Measurements from ENCODE around the gene ZMAT5.
A peak's percentile ranks its signal among the peaks of the same experiment; 100 is the strongest.

ZMAT5 gene

GRCh38 chr22:29690476-29690875, 76.3 kb downstream of the ZMAT5 start:
- H3K4me3 ChIP-seq (ENCODE audit: low read length), result no peak overlapping the region
- peak; percentile 56 for DNase-seq (ENCODE audit: low read depth)
- TF ChIP-seq CTCF (conservative IDR thresholded peaks at IDR 0.05; ENCODE audit: low read length), result no peak

- peak; percentile 47 for DNase-seq (ENCODE audit: low read depth)
- H3K4me3 ChIP-seq (ENCODE audit: low read length), result no peak overlapping the region
- TF ChIP-seq CTCF (conservative IDR thresholded peaks at IDR 0.05; ENCODE audit: low read length), result peak; percentile 73
Measured at GRCh38 chr22:29689880-29690213, 77.0 kb downstream of the ZMAT5 start.

- no peak for DNase-seq (ENCODE audit: low read depth)
- no peak for TF ChIP-seq CTCF (conservative IDR thresholded peaks at IDR 0.05; ENCODE audit: low read length)
- no peak overlapping the region for H3K4me3 ChIP-seq (ENCODE audit: low read length)
Measured at GRCh38 chr22:29689206-29689879, 77.5 kb downstream of the ZMAT5 start.

- no peak for TF ChIP-seq CTCF (conservative IDR thresholded peaks at IDR 0.05; ENCODE audit: low read length)
- H3K4me3 ChIP-seq (ENCODE audit: low read length), result no peak overlapping the region
- DNase-seq (ENCODE audit: low read depth), result no peak
Measured at GRCh38 chr22:29684244-29684643, 82.6 kb downstream of the ZMAT5 start.

GRCh38 chr22:29683536-29683935, 83.3 kb downstream of the ZMAT5 start:
- TF ChIP-seq CTCF (conservative IDR thresholded peaks at IDR 0.05; ENCODE audit: low read length), result no peak
- H3K4me3 ChIP-seq (ENCODE audit: low read length), result no peak overlapping the region
- no peak for DNase-seq (ENCODE audit: low read depth)
